Neural cell (in vitro differentiated cells): ENCODE results near the gene GMDS. TPM values are rescaled to one million over a fixed set of nuclear protein-coding genes. Genes with fewer than 3 reads are reported as not detected.

Experiments used
- H2AFZ ChIP-seq: fragments of 200-600, 300-800 bp; sonication (generic), shearing (Covaris generic); 2 replicates; pipeline ENCODE4 v1.6.0; 2014; ENCODE audit warnings: low read depth, mild to moderate bottlenecking, antibody characterized with exemption, low read length, moderate library complexity
- H3F3A ChIP-seq: fragments of 200-600 bp; shearing (Covaris generic); 2 replicates; pipeline ENCODE4 v1.6.1; 2016; ENCODE audit warnings: mild to moderate bottlenecking, moderate library complexity, mixed read lengths, antibody characterized with exemption, low read length; ENCODE audit not compliant: insufficient read depth, poor library complexity, severe bottlenecking
- H3K27ac ChIP-seq: fragments of 200-600, 300-800 bp; sonication (generic), shearing (Covaris generic); 2 replicates; pipeline ENCODE4 v1.5.1; 2014; ENCODE audit warnings: mild to moderate bottlenecking, low read length, moderate library complexity
- H3K27me3 ChIP-seq: fragments of 300-800, 200-600 bp; sonication (generic), shearing (Covaris generic); 2 replicates; pipeline ENCODE4 v1.6.0; 2014; ENCODE audit warnings: mild to moderate bottlenecking, low read depth, low read length, moderate library complexity; ENCODE audit not compliant: insufficient read depth
- H3K36me3 ChIP-seq: fragments of 300-800, 200-600 bp; sonication (generic), shearing (Covaris generic); 2 replicates; pipeline ENCODE4 v1.5.1; 2014; ENCODE audit warnings: mild to moderate bottlenecking, antibody characterized with exemption, low read length, moderate library complexity; ENCODE audit not compliant: insufficient read depth
- H3K4me2 ChIP-seq: fragments of 300-800, 200-600 bp; sonication (generic), shearing (Covaris generic); 2 replicates; pipeline ENCODE4 v1.6.0; 2014; ENCODE audit warnings: mild to moderate bottlenecking, low read length
- H3K4me3 ChIP-seq: fragments of 300-800, 200-600 bp; sonication (generic), shearing (Covaris generic); 2 replicates; pipeline ENCODE4 v1.5.1; 2014; ENCODE audit warnings: mild to moderate bottlenecking, low read length, moderate library complexity
- H3K79me2 ChIP-seq: fragments of 200-600 bp; shearing (Covaris generic); replicated peaks from 2 replicates; pipeline ENCODE4 v1.6.0; 2014; ENCODE audit warnings: mild to moderate bottlenecking, low read length, moderate library complexity; ENCODE audit not compliant: insufficient read depth
- H3K9ac ChIP-seq: fragments of 300-800, 200-600 bp; sonication (generic), shearing (Covaris generic); 2 replicates; pipeline ENCODE4 v1.6.1; 2016; ENCODE audit warnings: mild to moderate bottlenecking, low read length, mixed read lengths
- H3K9me2 ChIP-seq: fragments of 200-600 bp; shearing (Covaris generic); 2 replicates; pipeline ENCODE4 v1.6.1; 2016; ENCODE audit warnings: mild to moderate bottlenecking, low read length, mixed read lengths; ENCODE audit not compliant: insufficient read depth
- H3K9me3 ChIP-seq: fragments of 200-600, 300-800 bp; sonication (generic), shearing (Covaris generic); 2 replicates; pipeline ENCODE4 v1.6.1; 2016; ENCODE audit warnings: mild to moderate bottlenecking, mixed run types, low read length, moderate library complexity, mixed read lengths
- H4K20me1 ChIP-seq: fragments of 200-600 bp; shearing (Covaris generic); 2 replicates; pipeline ENCODE4 v1.6.1; 2016; ENCODE audit warnings: mild to moderate bottlenecking, mixed run types; ENCODE audit not compliant: insufficient read depth
- CTCF ChIP-seq: fragments of 450-650 bp; IDR thresholded peaks from 2 replicates; pipeline ENCODE4 v1.5.1; 2014; ENCODE audit warnings: antibody characterized with exemption, mild to moderate bottlenecking, moderate library complexity; ENCODE audit not compliant: poor library complexity, severe bottlenecking
- EP300 ChIP-seq: fragments of 450-650 bp; conservative IDR thresholded peaks from 2 replicates; pipeline ENCODE4 v1.6.1; 2014; ENCODE audit warnings: antibody characterized with exemption, mild to moderate bottlenecking, moderate library complexity; ENCODE audit not compliant: poor library complexity, severe bottlenecking
- EZH2 ChIP-seq: fragments of 200-600, 300-800 bp; shearing (Covaris generic), sonication (generic); IDR thresholded peaks from 2 replicates; pipeline ENCODE4 v1.6.1; 2014; ENCODE audit warnings: antibody characterized with exemption, low read length, borderline replicate concordance, mild to moderate bottlenecking; ENCODE audit not compliant: insufficient read depth, poor library complexity, severe bottlenecking
- MXI1 ChIP-seq: fragments of 450-650 bp; conservative IDR thresholded peaks from 2 replicates; pipeline ENCODE4 v1.6.1; 2014; ENCODE audit warnings: antibody characterized with exemption, mild to moderate bottlenecking; ENCODE audit not compliant: poor library complexity, severe bottlenecking
- POLR2AphosphoS5 ChIP-seq: IDR thresholded peaks from 2 replicates; pipeline ENCODE4 v1.6.1; 2012
- RAD21 ChIP-seq: fragments of 450-650 bp; conservative IDR thresholded peaks from 2 replicates; pipeline ENCODE4 v1.6.1; 2014; ENCODE audit warnings: antibody characterized with exemption, mild to moderate bottlenecking, moderate library complexity
- REST ChIP-seq: IDR thresholded peaks from 2 replicates; pipeline ENCODE4 v1.6.1; 2012; ENCODE audit warnings: borderline replicate concordance
- SMC3 ChIP-seq: fragments of 450-650 bp; conservative IDR thresholded peaks from 2 replicates; pipeline ENCODE4 v1.6.1; 2014; ENCODE audit warnings: antibody characterized with exemption, mild to moderate bottlenecking, moderate library complexity; ENCODE audit not compliant: poor library complexity
- TAF1 ChIP-seq: IDR thresholded peaks from 2 replicates; pipeline ENCODE4 v1.6.1; 2012; ENCODE audit warnings: low read depth
- polyA plus RNA-seq: library from polyadenylated mRNA; depleted of rRNA; stranded (reverse); fragments of >200 nt; gene quantifications from 2 replicates; pipeline ENCODE4 v1.2.3, GENCODE V29; 2014

Gene GMDS
- polyA plus RNA-seq, 1 donor from 2014 or later = 11.4 TPM

GRCh38 chr6:1584146-1584545 is 661.3 kb downstream of the GMDS start:
- Histone ChIP-seq H4K20me1 (no peaks in the 10 kb centered on the region), H3K4me3 (no peak overlapping the region), H3K79me2 (no peaks in the 10 kb centered on the region), H3F3A (no peaks in the 10 kb centered on the region), H2AFZ (no peak overlapping the region), H3K4me2 (no peak overlapping the region), H3K27ac (no peak overlapping the region), H3K9ac (no peak overlapping the region), H3K27me3 (no peaks in the 10 kb centered on the region), H3K9me3 (no peaks in the 10 kb centered on the region), H3K9me2 (no peaks in the 10 kb centered on the region), H3K36me3 (no peaks in the 10 kb centered on the region)
- TF ChIP-seq RAD21 (no peak), CTCF (no peak), MXI1 (no peak), TAF1 (no peak), EP300 (no peak), SMC3 (no peak), POLR2AphosphoS5 (no peak), REST (no peak), EZH2 (no peak)

DNA sequence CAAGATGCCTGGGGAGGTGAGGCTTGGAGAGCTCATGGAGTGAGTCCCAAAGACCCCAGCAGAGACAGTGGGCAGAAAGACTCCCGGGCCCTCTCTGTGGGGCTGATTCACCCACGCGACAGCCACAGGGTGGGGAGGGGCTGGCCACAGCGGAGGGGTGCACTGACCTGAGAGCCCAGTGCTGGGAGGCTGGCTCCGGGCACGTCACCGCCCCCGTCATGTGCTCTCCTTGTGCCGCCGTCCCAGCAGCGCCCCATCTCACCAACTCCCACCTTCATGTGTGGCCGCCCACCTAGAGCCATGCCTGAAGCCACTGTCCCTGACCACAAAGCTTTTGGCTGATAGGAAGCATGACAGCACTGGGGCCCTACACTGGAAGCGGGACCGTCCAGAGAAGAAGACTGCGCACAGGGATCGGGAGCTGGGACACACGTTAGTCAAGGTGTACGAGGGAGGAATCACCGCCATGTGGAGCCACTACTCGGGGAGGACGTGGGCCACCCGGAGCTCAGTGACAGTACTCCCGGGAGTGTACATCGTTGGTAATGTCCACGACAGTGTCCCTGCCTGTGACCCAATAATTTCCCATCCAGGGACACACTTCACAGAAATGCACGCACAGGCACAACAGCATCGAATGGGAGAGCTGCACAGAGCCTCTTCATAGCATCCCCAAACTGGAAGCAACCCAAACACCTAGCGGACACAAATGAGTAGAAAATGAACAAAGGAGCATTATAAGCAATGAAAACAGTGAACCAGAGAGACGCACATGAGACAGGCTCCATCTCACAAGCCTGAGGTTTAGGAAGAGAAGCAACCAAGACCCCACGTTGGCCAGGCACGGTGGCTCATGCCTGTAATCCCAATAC is 664.0 kb downstream of the GMDS start:
- Histone ChIP-seq H3K36me3 (no peaks in the 10 kb centered on the region), H3K4me3 (no peak overlapping the region), H3K79me2 (no peaks in the 10 kb centered on the region), H3K27me3 (no peaks in the 10 kb centered on the region), H3K9ac (no peak overlapping the region), H2AFZ (no peak overlapping the region), H4K20me1 (no peaks in the 10 kb centered on the region), H3K27ac (no peak overlapping the region), H3K4me2 (no peak overlapping the region), H3F3A (no peaks in the 10 kb centered on the region), H3K9me2 (no peaks in the 10 kb centered on the region), H3K9me3 (no peaks in the 10 kb centered on the region)
- TF ChIP-seq EP300 = no peak
- no peak for TF ChIP-seq EZH2
- TF ChIP-seq SMC3 = no peak
- no peak for TF ChIP-seq TAF1
